ENCODE results near the gene SPRED1. TPM values are rescaled to one million over a fixed set of nuclear protein-coding genes. Genes with fewer than 3 reads are reported as not detected.
"Not testable (repeated sequence)": the region's sequence is repeated elsewhere in the genome, so short reads cannot be mapped to it uniquely, and the experiment has no call there.

SPRED1 gene
- total RNA-seq, 4 donors from 2014 or later, result 8.6 to 26.5 (median 10.3) TPM

DNA sequence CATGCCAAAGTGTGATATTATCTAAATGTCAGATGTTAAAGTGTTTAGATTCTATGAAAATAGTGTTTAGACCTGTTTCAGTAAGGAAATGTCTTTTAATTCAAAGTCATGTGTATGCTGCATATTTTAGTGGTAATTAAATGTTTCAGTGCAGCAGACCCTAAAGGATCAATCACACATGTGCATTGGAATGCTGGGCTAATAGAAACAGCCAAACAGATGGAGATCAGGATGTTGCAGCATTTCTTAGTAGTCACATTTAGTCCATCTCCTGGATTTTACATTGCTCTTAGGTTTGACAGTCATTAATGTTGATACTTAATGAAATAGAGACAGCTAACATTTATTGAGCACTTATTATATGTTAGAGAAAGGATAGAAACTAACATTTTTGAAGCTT, 18.5 kb downstream of the SPRED1 start:
- H3K4me3 ChIP-seq, result no peak overlapping the region
- H3K27me3 ChIP-seq, result no peaks in the 10 kb centered on the region
- intact Hi-C loops (cut with DNase I; ENCODE audit: low total_unique reads) (no loop called here), in situ Hi-C loops (cut with MboI; ENCODE audit: low pct_ligation_motif_present in 1 of 4, low pct_unique_long_range_greater_than_20kb in 1 of 4, low sequenced_read_pairs in 3 of 4) (no loop called here)
- DNase-seq, result no peak
- H3K36me3 ChIP-seq, result no peaks in the 10 kb centered on the region
- H3K9me3 ChIP-seq, result no peaks in the 10 kb centered on the region
- TF ChIP-seq, protein P1, sequence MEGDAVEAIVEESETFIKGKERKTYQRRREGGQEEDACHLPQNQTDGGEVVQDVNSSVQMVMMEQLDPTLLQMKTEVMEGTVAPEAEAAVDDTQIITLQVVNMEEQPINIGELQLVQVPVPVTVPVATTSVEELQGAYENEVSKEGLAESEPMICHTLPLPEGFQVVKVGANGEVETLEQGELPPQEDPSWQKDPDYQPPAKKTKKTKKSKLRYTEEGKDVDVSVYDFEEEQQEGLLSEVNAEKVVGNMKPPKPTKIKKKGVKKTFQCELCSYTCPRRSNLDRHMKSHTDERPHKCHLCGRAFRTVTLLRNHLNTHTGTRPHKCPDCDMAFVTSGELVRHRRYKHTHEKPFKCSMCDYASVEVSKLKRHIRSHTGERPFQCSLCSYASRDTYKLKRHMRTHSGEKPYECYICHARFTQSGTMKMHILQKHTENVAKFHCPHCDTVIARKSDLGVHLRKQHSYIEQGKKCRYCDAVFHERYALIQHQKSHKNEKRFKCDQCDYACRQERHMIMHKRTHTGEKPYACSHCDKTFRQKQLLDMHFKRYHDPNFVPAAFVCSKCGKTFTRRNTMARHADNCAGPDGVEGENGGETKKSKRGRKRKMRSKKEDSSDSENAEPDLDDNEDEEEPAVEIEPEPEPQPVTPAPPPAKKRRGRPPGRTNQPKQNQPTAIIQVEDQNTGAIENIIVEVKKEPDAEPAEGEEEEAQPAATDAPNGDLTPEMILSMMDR (IDR thresholded peaks at IDR 0.05), result no peak
- no peak for TF ChIP-seq EP300 (IDR thresholded peaks at IDR 0.05; ENCODE audit: low read depth)
- no peak for TF ChIP-seq POLR2A (IDR thresholded peaks at IDR 0.05)
- TF ChIP-seq POLR2AphosphoS5 (IDR thresholded peaks at IDR 0.05), result no peak
- H3K4me1 ChIP-seq, result peaks cover 2 to 22% (median 13%) of the 10 kb centered on the region in 4 donors
- no peak overlapping the region for H3K27ac ChIP-seq

DNA sequence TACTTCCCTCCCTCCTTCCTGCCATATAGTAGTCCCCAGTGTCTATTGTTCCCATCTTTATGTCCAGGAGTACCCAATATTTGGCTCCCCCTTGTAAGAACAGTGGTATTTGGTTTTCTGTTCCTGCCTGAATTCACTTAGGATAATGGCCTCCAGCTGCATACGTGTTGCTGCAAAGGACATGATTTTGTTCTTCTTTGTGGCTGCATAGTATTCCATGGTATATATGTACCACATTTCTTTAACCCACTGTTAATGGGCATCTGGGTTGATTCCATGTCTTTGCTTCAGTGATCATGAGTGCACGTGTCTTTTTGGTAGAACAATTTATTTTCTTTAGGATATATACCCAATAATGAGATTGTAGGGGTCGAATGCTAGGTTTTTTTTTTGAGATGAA, 19.3 kb downstream of the SPRED1 start:
- H3K36me3 ChIP-seq, result no peaks in the 10 kb centered on the region
- in situ Hi-C loops (cut with MboI; ENCODE audit: low pct_ligation_motif_present in 1 of 4, low pct_unique_long_range_greater_than_20kb in 1 of 4, low sequenced_read_pairs in 3 of 4) (no loop called here), intact Hi-C loops (cut with DNase I; ENCODE audit: low total_unique reads) (no loop called here)
- H3K4me3 ChIP-seq, result no peak overlapping the region
- H3K27me3 ChIP-seq, result no peaks in the 10 kb centered on the region
- H3K4me1 ChIP-seq, result peaks cover 2 to 25% (median 13%) of the 10 kb centered on the region in 4 donors
- no peaks in the 10 kb centered on the region for H3K9me3 ChIP-seq
- 85 to 87% methylated on average over 3 of the region's 3 CpGs for WGBS, 2 donors (ENCODE audit: low coverage in 1 of 2)
- DNase-seq, result no peak
- TF ChIP-seq POLR2A (IDR thresholded peaks at IDR 0.05) (no peak), EP300 (IDR thresholded peaks at IDR 0.05; ENCODE audit: low read depth) (no peak), POLR2AphosphoS5 (IDR thresholded peaks at IDR 0.05) (no peak)
- TF ChIP-seq, protein P1 (IDR thresholded peaks at IDR 0.05), result no peak
- no peak overlapping the region for H3K27ac ChIP-seq

DNA sequence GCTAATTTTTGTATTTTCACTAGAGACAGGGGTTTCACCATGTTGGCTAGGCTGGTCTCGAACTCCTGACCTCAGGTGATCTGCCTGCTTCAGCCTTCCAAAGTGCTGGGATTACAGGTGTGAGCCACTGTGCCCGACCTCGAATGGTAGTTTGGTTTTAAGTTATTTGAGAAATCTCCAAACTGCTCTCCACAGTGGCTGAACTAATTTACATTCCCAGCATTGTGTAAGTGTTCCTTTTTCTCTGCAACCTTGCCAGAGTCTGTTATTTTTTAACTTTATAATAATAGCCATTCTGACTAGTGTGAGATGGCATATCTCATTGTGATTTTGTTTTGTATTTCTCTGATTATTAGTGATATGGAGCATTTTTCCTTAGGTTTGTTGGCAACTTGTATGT, 19.8 kb downstream of the SPRED1 start:
- in situ Hi-C loops (cut with MboI; ENCODE audit: low pct_ligation_motif_present in 1 of 4, low pct_unique_long_range_greater_than_20kb in 1 of 4, low sequenced_read_pairs in 3 of 4); H3K27me3 ChIP-seq; intact Hi-C loops (cut with DNase I; ENCODE audit: low total_unique reads); DNase-seq; H3K4me3 ChIP-seq; H3K36me3 ChIP-seq; H3K9me3 ChIP-seq; H3K27ac ChIP-seq: not testable (repeated sequence)
- H3K4me1 ChIP-seq, result peaks cover 2 to 25% (median 13%) of the 10 kb centered on the region in 4 donors
- 63% methylated on average over 3 of the region's 3 CpGs; no CpG with 5 or more reads in 1 of the 2 donors for WGBS, 2 donors (ENCODE audit: low coverage in 1 of 2)

DNA sequence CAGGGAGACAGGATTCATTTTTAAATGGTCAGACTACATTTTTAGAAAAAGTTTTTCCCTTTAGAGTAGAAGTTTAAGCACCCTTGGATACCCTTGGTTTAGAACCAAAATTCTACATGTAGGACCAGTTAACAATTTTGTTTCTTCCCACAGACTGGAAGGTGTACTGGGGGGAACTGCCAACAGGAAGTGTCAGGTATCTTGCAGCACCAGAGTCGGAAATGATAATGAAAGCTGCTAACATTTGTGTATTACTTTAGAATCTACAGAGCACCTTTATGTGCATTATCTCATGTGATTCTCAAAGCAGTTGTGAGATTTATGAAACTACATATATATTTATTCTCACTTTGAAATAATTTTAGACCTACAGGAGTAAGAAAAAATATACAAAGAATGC, 21.5 kb downstream of the SPRED1 start:
- no peak overlapping the region for H3K4me3 ChIP-seq
- TF ChIP-seq EP300 (IDR thresholded peaks at IDR 0.05; ENCODE audit: low read depth) (no peak), POLR2AphosphoS5 (IDR thresholded peaks at IDR 0.05) (no peak), POLR2A (IDR thresholded peaks at IDR 0.05) (no peak)
- TF ChIP-seq, protein P1 (IDR thresholded peaks at IDR 0.05), result no peak
- 13 to 22% methylated on average over 1 of the region's 1 CpG for WGBS, 2 donors (ENCODE audit: low coverage in 1 of 2)
- in situ Hi-C loops (cut with MboI; ENCODE audit: low pct_ligation_motif_present in 1 of 4, low pct_unique_long_range_greater_than_20kb in 1 of 4, low sequenced_read_pairs in 3 of 4), result no loop called here
- H3K27me3 ChIP-seq, result no peaks in the 10 kb centered on the region
- no peaks in the 10 kb centered on the region for H3K36me3 ChIP-seq
- no peak overlapping the region for H3K27ac ChIP-seq
- intact Hi-C loops (cut with DNase I; ENCODE audit: low total_unique reads), result no loop called here
- peaks cover 2 to 25% (median 13%) of the 10 kb centered on the region in 4 donors for H3K4me1 ChIP-seq
- H3K9me3 ChIP-seq, result no peaks in the 10 kb centered on the region
- no peak for DNase-seq

DNA sequence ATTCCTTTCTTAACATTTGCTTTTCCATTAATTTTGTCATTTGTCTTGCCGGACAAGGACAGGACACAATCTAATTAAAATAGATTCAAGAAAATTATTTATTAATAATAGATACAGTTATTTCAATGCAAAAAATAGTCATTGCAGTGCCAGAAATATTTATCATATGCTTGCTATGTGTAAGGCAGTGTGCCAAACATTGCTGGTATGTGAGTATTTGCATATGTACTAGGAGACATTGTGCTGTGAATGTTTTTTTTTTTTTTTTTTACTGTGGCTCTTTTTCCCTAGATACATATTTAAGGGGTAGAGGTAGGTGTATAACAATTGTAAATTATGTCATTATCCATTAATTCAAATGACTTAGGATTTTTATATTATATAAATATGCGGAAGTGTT, 23.3 kb downstream of the SPRED1 start:
- intact Hi-C loops (cut with DNase I; ENCODE audit: low total_unique reads), result no loop called here
- TF ChIP-seq POLR2AphosphoS5 (IDR thresholded peaks at IDR 0.05) (no peak), EP300 (IDR thresholded peaks at IDR 0.05; ENCODE audit: low read depth) (no peak), POLR2A (IDR thresholded peaks at IDR 0.05) (no peak)
- TF ChIP-seq, protein P1 (IDR thresholded peaks at IDR 0.05), result no peak
- no peak for DNase-seq
- H3K4me3 ChIP-seq, result no peak overlapping the region
- WGBS, 2 donors (ENCODE audit: low coverage in 1 of 2), result 42 to 49% methylated on average over 2 of the region's 2 CpGs
- no peak overlapping the region for H3K27ac ChIP-seq
- peaks cover 2 to 31% (median 13%) of the 10 kb centered on the region in 4 donors for H3K4me1 ChIP-seq
- H3K36me3 ChIP-seq, result no peaks in the 10 kb centered on the region
- in situ Hi-C loops (cut with MboI; ENCODE audit: low pct_ligation_motif_present in 1 of 4, low pct_unique_long_range_greater_than_20kb in 1 of 4, low sequenced_read_pairs in 3 of 4), result no loop called here
- H3K9me3 ChIP-seq, result no peaks in the 10 kb centered on the region
- H3K27me3 ChIP-seq, result no peaks in the 10 kb centered on the region

DNA sequence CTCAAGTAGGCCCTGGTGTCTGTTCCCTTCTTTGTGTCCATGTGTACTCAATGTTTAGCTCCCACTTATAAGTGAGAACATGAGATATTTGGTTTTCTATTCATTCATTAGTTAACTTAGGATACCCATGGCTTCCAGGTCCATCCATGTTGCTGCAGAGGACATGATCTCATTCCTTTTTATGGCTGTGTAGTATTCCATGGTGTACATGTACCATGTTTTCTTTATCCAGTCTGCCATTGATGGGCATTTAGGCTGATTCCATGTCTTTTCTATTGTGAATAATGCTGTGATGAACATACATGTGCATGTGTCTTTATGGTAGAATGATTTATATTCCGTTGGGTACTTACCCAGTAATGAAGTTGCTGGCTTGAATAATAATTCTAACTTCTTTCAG, 24.6 kb downstream of the SPRED1 start:
- in situ Hi-C loops (cut with MboI; ENCODE audit: low pct_ligation_motif_present in 1 of 4, low pct_unique_long_range_greater_than_20kb in 1 of 4, low sequenced_read_pairs in 3 of 4); H3K9me3 ChIP-seq; H3K27me3 ChIP-seq; H3K27ac ChIP-seq; H3K4me3 ChIP-seq; intact Hi-C loops (cut with DNase I; ENCODE audit: low total_unique reads); H3K36me3 ChIP-seq; DNase-seq: not testable (repeated sequence)
- H3K4me1 ChIP-seq, result peaks cover 2 to 31% (median 13%) of the 10 kb centered on the region in 4 donors
- 0% methylated on average over 1 of the region's 1 CpG; no CpG with 5 or more reads in 1 of the 2 donors for WGBS, 2 donors (ENCODE audit: low coverage in 1 of 2)
